A549 (cell line): Measurements from ENCODE around the gene HOXD1. TPM values are rescaled to one million over a fixed set of nuclear protein-coding genes. Genes with fewer than 3 reads are reported as not detected.

Experiments used
- ATAC-seq, 2 experiments: fragments of 200-7000 bp in 1 of 2; fragments of >200 bp in 1 of 2; cut with Nextera tagmentation in 1 of 2; cut with Tn5 transposase in 1 of 2; 3 replicates each; pipeline versions ENCODE4 v1.8.0 to v1.9.1; 2018 to 2020; ENCODE audit warnings: mild to moderate bottlenecking in 1 of 2, moderate library complexity in 1 of 2
- CTCF ChIA-PET: fragments of 300-600 bp; sonication (Branson Sonifier 250); formaldehyde crosslinking; extraction: SDS; loops from one replicate; lab custom pipeline; 2021; ENCODE audit warnings: antibody characterized with exemption, inconsistent platforms; lab: Yijun Ruan, JAX
- POLR2A ChIA-PET: fragments of 350-600 bp; formaldehyde crosslinking; extraction: SDS; loops from one replicate; lab custom pipeline; 2021; ENCODE audit warnings: antibody characterized with exemption, inconsistent platforms; lab: Yijun Ruan, JAX
- DNase-seq, 2 experiments: peaks; one replicate each; pipeline versions ENCODE4 v3.0.0 to v3.0.0-alpha.2; 2011 to 2016; ENCODE audit warnings: low read depth in 1 of 2, low spot score in 1 of 2
- FAIRE-seq: peaks from 2 replicates; lab custom pipeline; 2011; peaks lifted over from hg19 to GRCh38; lab: Jason Lieb, UNC
- H3K27ac ChIP-seq, 2 experiments: fragments of >200 bp; sonication (Bioruptor Twin); formaldehyde crosslinking; 3 replicates each; pipeline ENCODE4 v1.5.1; 2016 to 2017
- H3K4me1 ChIP-seq: fragments of >200 bp; sonication (Bioruptor Twin); formaldehyde crosslinking; 3 replicates; pipeline ENCODE4 v1.6.1; 2016
- H3K4me2 ChIP-seq: fragments of >200 bp; sonication (Bioruptor Twin); formaldehyde crosslinking; 3 replicates; pipeline ENCODE4 v1.6.1; 2016
- H3K4me3 ChIP-seq: fragments of >200 bp; sonication (Bioruptor Twin); formaldehyde crosslinking; 3 replicates; pipeline ENCODE4 v1.5.1; 2016
- H3K9me3 ChIP-seq: fragments of >200 bp; sonication (Bioruptor Twin); formaldehyde crosslinking; 3 replicates; pipeline ENCODE4 v1.6.1; 2016
- ATOH8 ChIP-seq: fragments of 250-450 bp; sonication (Bioruptor Pico); IDR thresholded peaks from 2 replicates; pipeline ENCODE4 v1.5.0; 2020; ENCODE audit warnings: low read depth, mild to moderate bottlenecking, moderate library complexity
- BCL3 ChIP-seq: fragments of >200 bp; sonication (Bioruptor Twin); formaldehyde crosslinking; IDR thresholded peaks from 3 replicates; pipeline ENCODE4 v1.6.1; 2016
- CBX2 ChIP-seq: fragments of 200-600 bp; sonication (generic); IDR thresholded peaks from 2 replicates; pipeline ENCODE4 v1.6.1; 2016; ENCODE audit warnings: low read depth, mild to moderate bottlenecking, borderline replicate concordance
- CEBPB ChIP-seq, 2 experiments: fragments of >200 bp in 1 of 2; sonication (Bioruptor Twin) in 1 of 2; formaldehyde crosslinking in 1 of 2; IDR thresholded peaks; 2 replicates each; pipeline ENCODE4 v1.6.1; 2012 to 2016
- FOSB ChIP-seq: fragments of 250-450 bp; sonication (Bioruptor Pico); IDR thresholded peaks from 2 replicates; pipeline ENCODE4 v1.5.0; 2020; ENCODE audit warnings: mild to moderate bottlenecking, moderate library complexity
- FOSL2 ChIP-seq, 2 experiments: fragments of 450-650 bp in 1 of 2; fragments of >200 bp in 1 of 2; sonication (Bioruptor Twin) in 1 of 2; formaldehyde crosslinking; IDR thresholded peaks; 2 replicates each; pipeline versions ENCODE4 v1.5.0 to v1.6.1; 2016 to 2020; ENCODE audit warnings: mild to moderate bottlenecking in 1 of 2, moderate library complexity in 1 of 2
- GATA3 ChIP-seq: IDR thresholded peaks from 2 replicates; pipeline ENCODE4 v1.6.1; 2012; ENCODE audit warnings: borderline replicate concordance
- HES2 ChIP-seq: fragments of >200 bp; sonication (Bioruptor Twin); formaldehyde crosslinking; IDR thresholded peaks from 2 replicates; pipeline ENCODE4 v1.6.1; 2016
- HOXA7 ChIP-seq: fragments of 250-450 bp; sonication (Bioruptor Pico); IDR thresholded peaks from 2 replicates; pipeline ENCODE4 v1.5.0; 2020; ENCODE audit warnings: mild to moderate bottlenecking, moderate library complexity
- HOXB5 ChIP-seq: fragments of 250-450 bp; sonication (Bioruptor Pico); IDR thresholded peaks from 2 replicates; pipeline ENCODE4 v1.5.0; 2020; ENCODE audit warnings: mild to moderate bottlenecking, moderate library complexity
- JUN ChIP-seq, 2 experiments: fragments of >200 bp; sonication (Bioruptor Twin); formaldehyde crosslinking; IDR thresholded peaks; 2 replicates in 1 of 2; 3 replicates in 1 of 2; pipeline ENCODE4 v1.6.1; 2016 to 2017
- MAX ChIP-seq: IDR thresholded peaks from 2 replicates; pipeline ENCODE4 v1.6.1; 2012
- NFE2L2 ChIP-seq: fragments of 150-350 bp; conservative IDR thresholded peaks from 2 replicates; pipeline ENCODE4 v1.6.1; 2014; ENCODE audit warnings: low read length
- NR3C1 ChIP-seq: fragments of >200 bp; sonication (Bioruptor Twin); formaldehyde crosslinking; IDR thresholded peaks from 3 replicates; pipeline ENCODE4 v1.6.1; 2017
- PHF8 ChIP-seq: fragments of 200-600 bp; sonication (generic); IDR thresholded peaks from 2 replicates; pipeline ENCODE4 v1.6.1; 2016; ENCODE audit warnings: low read depth, mild to moderate bottlenecking, antibody characterized with exemption, moderate library complexity, borderline replicate concordance
- POLR2A ChIP-seq: IDR thresholded peaks from 2 replicates; pipeline ENCODE4 v1.6.1; 2012; ENCODE audit warnings: mild to moderate bottlenecking, low read length
- SREBF2 ChIP-seq: fragments of 450-650 bp; IDR thresholded peaks from 2 replicates; pipeline ENCODE4 v1.6.1; 2014; ENCODE audit warnings: mild to moderate bottlenecking, moderate library complexity
- TP53 ChIP-seq: fragments of 250-450 bp; sonication (Bioruptor Pico); IDR thresholded peaks from 2 replicates; pipeline ENCODE4 v1.5.0; 2021; ENCODE audit warnings: mild to moderate bottlenecking, moderate library complexity
- ZFP36 ChIP-seq: fragments of 450-650 bp; IDR thresholded peaks from 2 replicates; pipeline ENCODE4 v1.6.1; 2014; ENCODE audit warnings: borderline replicate concordance; ENCODE audit not compliant: partially characterized antibody
- WGBS: methylation state at CpG from one replicate; pipeline ENCODE4 v1.1.6; 2017; ENCODE audit errors: missing lambda C conversion rate; 5-methylcytosine and 5-hydroxymethylcytosine counted together
- polyA plus RNA-seq, 4 experiments: library from polyadenylated mRNA; depleted of rRNA in 3 of 4; stranded (reverse); fragments of >200 nt; fragmentation: RNase III in 1 of 4; extraction: RNeasy Plus Mini Kit Qiagen cat#74134 plus additional on column Dnase treatment in 1 of 4; gene quantifications; 2 replicates in 3 of 4; 3 replicates in 1 of 4; pipeline ENCODE4 v1.2.3, GENCODE V29; 2011 to 2017
- TF ChIP-seq, protein P1 (sequence below): fragments of >200 bp; sonication (Bioruptor Twin); formaldehyde crosslinking; IDR thresholded peaks from 3 replicates; pipeline ENCODE4 v1.5.1; 2016

The HOXD1 gene
- polyA plus RNA-seq, 2 of the 4 experiments (the other 2 are of a cell fraction) = 0.12 TPM

DNA sequence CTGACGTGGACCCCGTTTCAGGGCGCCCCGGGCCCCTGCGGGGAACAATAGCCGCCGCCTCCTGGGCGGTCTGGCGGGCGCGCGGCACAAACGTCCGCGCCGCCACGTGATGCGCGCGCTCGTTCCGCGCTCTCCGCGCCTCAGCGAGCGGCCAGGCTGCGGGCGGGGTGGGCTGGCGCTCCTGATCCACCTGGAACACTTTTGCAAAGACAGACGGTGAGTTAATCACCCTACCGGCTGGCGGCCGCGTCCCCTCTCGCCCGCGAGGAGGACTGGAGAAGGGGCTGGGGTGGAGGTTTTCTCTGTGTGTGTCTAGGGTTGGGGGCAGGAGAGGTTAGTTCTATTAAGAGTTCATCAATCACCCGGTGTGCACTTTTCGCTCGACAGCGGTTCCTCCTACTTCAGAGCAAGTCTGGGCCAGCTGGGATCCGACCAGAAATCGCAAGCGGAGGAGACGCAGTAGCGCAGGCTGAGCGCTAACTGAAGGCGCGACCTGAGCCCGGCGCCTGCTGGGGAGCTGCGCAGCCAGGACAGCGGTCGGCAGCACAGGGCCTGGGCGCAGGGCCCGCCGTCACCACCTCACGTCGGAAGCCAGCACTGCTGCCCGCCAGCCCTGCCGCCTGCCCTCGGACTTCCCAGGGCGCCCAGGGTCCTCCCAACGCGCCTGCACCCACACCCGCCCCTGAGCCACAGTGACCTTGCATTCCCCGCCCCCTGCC, 10.3 kb upstream of the HOXD1 start:
- no peak overlapping the region for H3K27ac ChIP-seq
- TF ChIP-seq JUN (IDR thresholded peaks at IDR 0.05) = no peak
- TF ChIP-seq, protein P1, sequence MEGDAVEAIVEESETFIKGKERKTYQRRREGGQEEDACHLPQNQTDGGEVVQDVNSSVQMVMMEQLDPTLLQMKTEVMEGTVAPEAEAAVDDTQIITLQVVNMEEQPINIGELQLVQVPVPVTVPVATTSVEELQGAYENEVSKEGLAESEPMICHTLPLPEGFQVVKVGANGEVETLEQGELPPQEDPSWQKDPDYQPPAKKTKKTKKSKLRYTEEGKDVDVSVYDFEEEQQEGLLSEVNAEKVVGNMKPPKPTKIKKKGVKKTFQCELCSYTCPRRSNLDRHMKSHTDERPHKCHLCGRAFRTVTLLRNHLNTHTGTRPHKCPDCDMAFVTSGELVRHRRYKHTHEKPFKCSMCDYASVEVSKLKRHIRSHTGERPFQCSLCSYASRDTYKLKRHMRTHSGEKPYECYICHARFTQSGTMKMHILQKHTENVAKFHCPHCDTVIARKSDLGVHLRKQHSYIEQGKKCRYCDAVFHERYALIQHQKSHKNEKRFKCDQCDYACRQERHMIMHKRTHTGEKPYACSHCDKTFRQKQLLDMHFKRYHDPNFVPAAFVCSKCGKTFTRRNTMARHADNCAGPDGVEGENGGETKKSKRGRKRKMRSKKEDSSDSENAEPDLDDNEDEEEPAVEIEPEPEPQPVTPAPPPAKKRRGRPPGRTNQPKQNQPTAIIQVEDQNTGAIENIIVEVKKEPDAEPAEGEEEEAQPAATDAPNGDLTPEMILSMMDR = no peak
- no peak for TF ChIP-seq ATOH8 (CRISPR knock-in tag)
- no peak for TF ChIP-seq HES2
- TF ChIP-seq GATA3 = no peak
- TF ChIP-seq BCL3 = no peak
- TF ChIP-seq FOSB (CRISPR knock-in tag) = no peak
- no peak for TF ChIP-seq MAX
- no peak for TF ChIP-seq ZFP36
- no peak for TF ChIP-seq POLR2A
- no peak for TF ChIP-seq SREBF2
- TF ChIP-seq NR3C1 = no peak
- no peak for TF ChIP-seq HOXA7 (CRISPR knock-in tag)
- TF ChIP-seq CBX2 = no peak
- no peak for TF ChIP-seq HOXB5 (CRISPR knock-in tag)
- TF ChIP-seq NFE2L2 = no peak
- no peak for TF ChIP-seq PHF8
- no peak for TF ChIP-seq FOSL2 (IDR thresholded peaks at IDR 0.05)
- no peak for TF ChIP-seq FOSL2 (CRISPR knock-in tag; IDR thresholded peaks at IDR 0.05)
- ChIA-PET POLR2A (no interaction called here), CTCF (interaction anchor here (0.7 kb wide), 1 partner anchor 376 kb away, joined by 3 read pairs; no protein-coding TSS in a partner anchor)
- DNase-seq (no peak), ATAC-seq (no peak), FAIRE-seq (no peak)
- WGBS = 89% methylated on average over 62 of the region's 68 CpGs
- no peak overlapping the region for H3K4me2 ChIP-seq
- H3K4me1 ChIP-seq = peaks cover 6% of the 10 kb centered on the region; the same call in 1 of the 3 replicates
- H3K4me3 ChIP-seq = no peak overlapping the region
- H3K9me3 ChIP-seq = no peaks in the 10 kb centered on the region

DNA sequence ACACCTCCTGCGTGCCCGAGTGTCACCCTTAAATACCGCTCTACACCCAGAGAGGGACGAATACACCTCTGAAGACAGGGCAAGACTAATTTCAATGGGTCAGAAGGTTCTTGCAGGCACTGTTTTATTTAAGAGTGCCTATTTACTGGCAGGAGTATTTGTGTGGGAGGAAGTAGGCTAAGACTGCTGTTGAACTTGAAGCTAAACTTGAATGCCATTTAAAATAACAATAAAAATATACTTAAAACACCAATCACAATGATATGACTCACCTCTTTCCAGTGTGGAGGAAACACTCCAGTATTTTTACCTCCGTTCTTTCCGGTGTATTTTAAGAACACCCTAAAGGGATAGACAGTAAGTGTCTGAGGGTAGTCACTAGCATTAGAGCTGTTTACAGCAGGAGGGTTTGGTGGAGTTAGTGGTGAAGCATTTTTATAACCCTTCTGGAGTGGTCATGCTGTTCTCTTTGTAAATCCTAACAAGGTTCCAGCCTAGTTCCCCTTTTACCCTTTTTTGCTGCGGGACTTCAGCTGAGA, 9.6 kb upstream of the HOXD1 start:
- Histone ChIP-seq H3K4me2 (no peak overlapping the region), H3K9me3 (no peaks in the 10 kb centered on the region), H3K4me1 (peaks cover 5% of the 10 kb centered on the region; the same call in 1 of the 3 replicates), H3K27ac (no peak overlapping the region), H3K4me3 (no peak overlapping the region)
- ChIA-PET CTCF (interaction anchor here (0.7 kb wide), 1 partner anchor 376 kb away, joined by 3 read pairs; no protein-coding TSS in a partner anchor), POLR2A (no interaction called here)
- 75% methylated on average over 7 of the region's 7 CpGs for WGBS
- TF ChIP-seq CEBPB (IDR thresholded peaks at IDR 0.05) (no peak), NFE2L2 (no peak), TP53 (CRISPR knock-in tag) (no peak)
- DNase-seq (no peak), FAIRE-seq (no peak), ATAC-seq (no peak)
